Measurements from ENCODE around the gene TCF7. TPM values are rescaled to one million over a fixed set of nuclear protein-coding genes. Genes with fewer than 3 reads are reported as not detected.

Gene TCF7
- total RNA-seq, 2 donors from 2014 or later = 4.3 to 9.4 TPM

DNA sequence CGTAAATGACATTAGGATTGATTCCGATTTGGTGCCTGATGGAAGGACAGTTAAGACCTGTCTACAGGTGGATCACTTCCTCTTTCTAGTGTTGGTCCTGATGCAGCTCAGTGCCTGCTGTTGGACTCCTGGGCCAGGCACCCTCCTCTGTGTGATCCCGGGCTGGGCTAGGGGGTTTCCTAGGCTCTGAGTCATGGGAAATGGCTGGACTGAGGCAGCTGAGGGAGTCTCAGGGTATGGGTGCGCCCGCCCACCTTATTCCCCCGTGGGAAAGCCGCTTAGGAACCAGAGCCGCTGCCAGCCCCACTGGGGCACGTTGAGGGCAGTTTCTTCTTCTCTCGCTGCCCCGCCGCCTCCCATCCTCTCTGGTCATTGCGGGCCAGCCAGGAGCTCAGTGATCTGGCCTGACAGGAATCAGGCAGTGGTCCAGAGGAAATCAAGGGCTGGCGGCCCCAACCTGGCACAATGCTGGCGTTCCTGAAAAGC lies 12.9 kb downstream of the TCF7 start:
- Histone ChIP-seq H3K4me1 (no peaks in the 10 kb centered on the region), H3K9ac (ENCODE audit: low read depth in 2 of 2, low read length in 2 of 2) (no peak overlapping the region), H3K4me3 (no peak overlapping the region), H3K27ac (no peak overlapping the region), H3K9me3 (no peaks in the 10 kb centered on the region), H3K36me3 (no peaks in the 10 kb centered on the region), H3K27me3 (no peaks in the 10 kb centered on the region)
- no peak for DNase-seq
- TF ChIP-seq, protein P1, sequence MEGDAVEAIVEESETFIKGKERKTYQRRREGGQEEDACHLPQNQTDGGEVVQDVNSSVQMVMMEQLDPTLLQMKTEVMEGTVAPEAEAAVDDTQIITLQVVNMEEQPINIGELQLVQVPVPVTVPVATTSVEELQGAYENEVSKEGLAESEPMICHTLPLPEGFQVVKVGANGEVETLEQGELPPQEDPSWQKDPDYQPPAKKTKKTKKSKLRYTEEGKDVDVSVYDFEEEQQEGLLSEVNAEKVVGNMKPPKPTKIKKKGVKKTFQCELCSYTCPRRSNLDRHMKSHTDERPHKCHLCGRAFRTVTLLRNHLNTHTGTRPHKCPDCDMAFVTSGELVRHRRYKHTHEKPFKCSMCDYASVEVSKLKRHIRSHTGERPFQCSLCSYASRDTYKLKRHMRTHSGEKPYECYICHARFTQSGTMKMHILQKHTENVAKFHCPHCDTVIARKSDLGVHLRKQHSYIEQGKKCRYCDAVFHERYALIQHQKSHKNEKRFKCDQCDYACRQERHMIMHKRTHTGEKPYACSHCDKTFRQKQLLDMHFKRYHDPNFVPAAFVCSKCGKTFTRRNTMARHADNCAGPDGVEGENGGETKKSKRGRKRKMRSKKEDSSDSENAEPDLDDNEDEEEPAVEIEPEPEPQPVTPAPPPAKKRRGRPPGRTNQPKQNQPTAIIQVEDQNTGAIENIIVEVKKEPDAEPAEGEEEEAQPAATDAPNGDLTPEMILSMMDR (IDR thresholded peaks at IDR 0.05) = no peak
- intact Hi-C loops (cut with DNase I) = no loop called here

DNA sequence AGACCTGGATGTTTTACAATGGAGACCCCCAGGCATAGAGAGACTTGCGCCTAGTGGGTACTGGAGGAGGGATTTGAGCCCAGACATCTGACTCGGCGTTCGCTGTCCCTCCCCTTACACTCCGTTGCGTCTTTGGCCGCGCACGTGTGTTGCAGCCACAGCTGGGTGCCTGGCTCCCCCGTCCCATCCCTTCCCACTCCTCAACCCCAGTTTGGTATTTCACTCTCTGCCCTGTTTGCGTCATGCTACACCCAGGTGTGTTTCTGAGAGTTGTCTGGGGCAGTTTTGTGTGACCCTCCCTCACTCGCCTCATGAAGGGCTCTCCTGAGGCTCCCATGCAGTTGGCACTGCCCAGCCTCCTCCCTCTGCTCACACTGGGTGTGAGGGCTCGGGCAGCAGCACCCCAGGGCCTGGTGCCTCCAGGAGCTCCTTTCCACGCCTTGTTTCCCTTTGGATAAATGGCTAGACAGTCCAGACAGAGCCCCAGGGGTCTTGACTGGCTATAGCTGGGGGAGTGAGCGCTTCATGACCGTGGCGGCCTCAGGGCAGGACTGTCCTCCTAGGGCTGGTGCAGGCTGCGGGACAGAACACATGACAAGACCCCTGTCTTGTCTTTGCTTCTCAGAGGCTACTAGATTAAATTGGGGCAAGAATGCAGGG lies 13.6 kb downstream of the TCF7 start:
- no peak overlapping the region for H3K4me3 ChIP-seq
- H3K9me3 ChIP-seq = no peaks in the 10 kb centered on the region
- H3K36me3 ChIP-seq = no peaks in the 10 kb centered on the region
- DNase-seq = no peak
- H3K27ac ChIP-seq = no peak overlapping the region
- intact Hi-C loops (cut with DNase I) = no loop called here
- H3K9ac ChIP-seq (ENCODE audit: low read depth in 2 of 2, low read length in 2 of 2) = no peak overlapping the region
- H3K4me1 ChIP-seq = no peaks in the 10 kb centered on the region
- TF ChIP-seq, protein P1 (IDR thresholded peaks at IDR 0.05) = no peak
- H3K27me3 ChIP-seq = no peaks in the 10 kb centered on the region

DNA sequence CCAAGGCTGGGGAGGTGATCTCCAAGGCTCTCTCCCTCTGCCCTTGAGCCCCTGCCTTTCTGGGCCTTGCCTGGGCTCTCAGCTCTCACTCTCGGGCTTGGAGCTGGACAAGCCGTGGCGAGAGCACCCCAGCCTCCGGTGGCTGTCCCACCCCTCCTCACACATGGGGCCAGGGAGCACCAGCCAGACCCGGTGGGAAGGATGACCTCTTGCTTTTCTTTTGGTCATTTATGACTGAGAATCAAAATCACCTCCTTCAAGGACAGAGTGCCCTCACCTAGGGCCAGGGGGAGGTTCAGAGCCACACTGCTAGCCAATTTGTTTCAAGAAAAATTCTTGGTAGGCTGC lies 14.1 kb downstream of the TCF7 start:
- Histone ChIP-seq H3K4me3 (no peak overlapping the region), H3K9me3 (no peaks in the 10 kb centered on the region), H3K36me3 (no peaks in the 10 kb centered on the region), H3K9ac (ENCODE audit: low read depth in 2 of 2, low read length in 2 of 2) (no peak overlapping the region), H3K27me3 (no peaks in the 10 kb centered on the region), H3K4me1 (no peaks in the 10 kb centered on the region), H3K27ac (no peak overlapping the region)
- TF ChIP-seq, protein P1 (IDR thresholded peaks at IDR 0.05) = no peak
- DNase-seq = no peak
- intact Hi-C loops (cut with DNase I) = no loop called here

GRCh38 chr5:134129411-134130238 lies 15.1 kb downstream of the TCF7 start:
- H3K27ac ChIP-seq = no peak overlapping the region
- no peak for DNase-seq
- no peaks in the 10 kb centered on the region for H3K36me3 ChIP-seq
- TF ChIP-seq, protein P1 (IDR thresholded peaks at IDR 0.05) = no peak
- H3K4me3 ChIP-seq = no peak overlapping the region
- H3K9me3 ChIP-seq = no peaks in the 10 kb centered on the region
- H3K27me3 ChIP-seq = no peaks in the 10 kb centered on the region
- no peak overlapping the region for H3K9ac ChIP-seq (ENCODE audit: low read depth in 2 of 2, low read length in 2 of 2)
- intact Hi-C loops (cut with DNase I) = no loop called here
- H3K4me1 ChIP-seq = no peaks in the 10 kb centered on the region

GRCh38 chr5:134130239-134130945 lies 15.9 kb downstream of the TCF7 start:
- no peaks in the 10 kb centered on the region for H3K27me3 ChIP-seq
- intact Hi-C loops (cut with DNase I) = no loop called here
- H3K9me3 ChIP-seq = no peaks in the 10 kb centered on the region
- H3K4me1 ChIP-seq = no peaks in the 10 kb centered on the region
- no peak overlapping the region for H3K9ac ChIP-seq (ENCODE audit: low read depth in 2 of 2, low read length in 2 of 2)
- no peak overlapping the region for H3K4me3 ChIP-seq
- TF ChIP-seq, protein P1 (IDR thresholded peaks at IDR 0.05) = no peak
- no peak overlapping the region for H3K27ac ChIP-seq
- no peaks in the 10 kb centered on the region for H3K36me3 ChIP-seq
- DNase-seq = no peak
